ENCODE data around the gene KCTD2.
"Not testable (repeated sequence)": the region's sequence is repeated elsewhere in the genome, so short reads cannot be mapped to it uniquely, and the experiment has no call there.

KCTD2 gene

DNA sequence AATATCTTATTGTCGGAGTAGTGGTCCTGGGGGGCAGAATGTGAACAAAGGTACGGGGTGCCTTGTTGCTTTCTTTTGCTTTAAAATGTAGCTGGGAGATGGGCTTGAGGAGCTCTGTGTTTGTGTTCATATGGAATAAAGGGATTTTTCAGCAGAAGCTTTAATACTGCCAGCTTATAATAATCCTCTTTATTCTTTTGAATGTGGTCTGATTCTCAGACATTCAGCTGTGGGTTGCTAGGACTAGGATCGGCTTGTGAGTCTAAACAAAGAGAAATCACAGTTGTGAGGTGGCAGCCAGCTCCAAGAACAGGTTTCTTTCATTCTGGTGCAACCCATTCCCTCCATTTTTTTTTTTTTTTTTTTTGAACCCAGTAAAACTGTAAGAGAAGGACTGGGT, 27.3 kb upstream of the KCTD2 start:
- Histone ChIP-seq H3K9ac (no peak overlapping the region), H3K4me3 (no peak overlapping the region), H3K27me3 (no peaks in the 10 kb centered on the region), H3K27ac (no peak overlapping the region), H3K4me1 (peaks cover 10% of the 10 kb centered on the region), H4K20me1 (peaks cover 10% of the 10 kb centered on the region), H3K36me3 (peaks cover 93% of the 10 kb centered on the region), H3K4me2 (no peak overlapping the region), H3K9me3 (peaks cover 30% of the 10 kb centered on the region)
- no peak for TF ChIP-seq Cebpa-rat (IDR thresholded peaks at IDR 0.05)

DNA sequence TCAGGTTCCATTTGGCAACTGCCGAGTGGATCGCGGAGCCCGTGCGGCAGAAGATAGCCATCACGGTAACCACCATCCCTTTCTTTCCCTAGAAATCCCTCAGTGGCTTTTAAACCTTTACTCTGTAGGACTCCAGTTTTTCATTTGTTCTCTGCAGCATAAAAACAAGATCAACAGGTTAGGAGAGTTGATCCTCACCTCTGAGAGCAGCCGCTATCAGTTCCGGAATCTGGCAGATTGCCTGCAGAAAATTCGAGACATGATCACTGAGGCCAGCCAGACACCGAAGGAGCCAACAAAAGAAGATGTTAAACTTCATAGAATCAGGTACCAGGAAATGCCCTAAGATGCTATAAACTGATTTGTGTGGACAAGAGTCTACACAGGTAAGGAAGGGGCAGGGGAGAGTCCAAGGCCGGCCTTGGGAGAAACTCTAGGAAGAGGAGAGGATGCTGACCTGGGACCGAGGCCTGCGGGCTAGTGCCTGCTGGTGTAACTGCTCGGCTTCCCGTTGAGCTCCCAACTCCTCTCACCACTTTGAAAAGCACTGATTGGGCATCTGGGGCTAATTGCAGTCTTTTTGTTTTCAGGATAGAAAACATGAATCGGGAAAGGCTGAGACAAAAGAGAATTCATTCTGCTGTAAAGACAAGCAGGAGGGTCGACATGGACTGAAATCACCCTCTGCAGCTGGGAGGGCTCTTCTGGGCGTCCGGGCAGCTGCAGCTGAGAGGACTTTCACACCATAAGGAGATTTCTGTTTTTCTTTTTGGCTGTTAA, 26.5 kb upstream of the KCTD2 start:
- H3K27ac ChIP-seq, result no peak overlapping the region
- no peak overlapping the region for H3K4me3 ChIP-seq
- H3K36me3 ChIP-seq, result peaks cover 86% of the 10 kb centered on the region
- TF ChIP-seq Cebpa-rat (IDR thresholded peaks at IDR 0.05), result no peak
- H3K4me1 ChIP-seq, result peaks cover 18% of the 10 kb centered on the region
- no peak overlapping the region for H3K4me2 ChIP-seq
- H3K9ac ChIP-seq, result no peak overlapping the region
- peaks cover 35% of the 10 kb centered on the region for H3K9me3 ChIP-seq
- H3K27me3 ChIP-seq, result no peaks in the 10 kb centered on the region
- peaks cover 10% of the 10 kb centered on the region for H4K20me1 ChIP-seq

- Histone ChIP-seq H3K4me2 (peak overlapping the region; percentile 78), H4K20me1 (no peaks in the 10 kb centered on the region), H3K4me1 (peaks cover 26% of the 10 kb centered on the region), H3K36me3 (peaks cover 46% of the 10 kb centered on the region), H3K27ac (no peak overlapping the region), H3K4me3 (peak overlapping the region; percentile 42; the same call in 1 of the 2 replicates), H3K27me3 (no peaks in the 10 kb centered on the region), H3K9me3 (peaks cover 75% of the 10 kb centered on the region), H3K9ac (no peak overlapping the region)
- no peak for TF ChIP-seq Cebpa-rat (IDR thresholded peaks at IDR 0.05)
These were observed 22.2 kb upstream of the KCTD2 start for GRCh38 chr17:75024686-75025397.

GRCh38 chr17:75025398-75025734, 21.7 kb upstream of the KCTD2 start:
- H3K9ac ChIP-seq, H4K20me1 ChIP-seq, H3K27ac ChIP-seq, H3K27me3 ChIP-seq: not testable (repeated sequence)
- Histone ChIP-seq H3K36me3 (peaks cover 41% of the 10 kb centered on the region), H3K4me3 (peak overlapping the region; percentile 42; the same call in 1 of the 2 replicates), H3K4me2 (peak overlapping the region; percentile 78), H3K9me3 (peaks cover 80% of the 10 kb centered on the region), H3K4me1 (peaks cover 26% of the 10 kb centered on the region)

- not testable (repeated sequence) for H4K20me1 ChIP-seq, H3K27me3 ChIP-seq, H3K4me2 ChIP-seq, H3K9ac ChIP-seq, H3K27ac ChIP-seq, H3K4me3 ChIP-seq
- peaks cover 26% of the 10 kb centered on the region for H3K4me1 ChIP-seq
- peaks cover 91% of the 10 kb centered on the region for H3K9me3 ChIP-seq
- H3K36me3 ChIP-seq, result peaks cover 28% of the 10 kb centered on the region
These were observed 20.4 kb upstream of the KCTD2 start for GRCh38 chr17:75026650-75027049.

- H3K36me3 ChIP-seq, result no peaks in the 10 kb centered on the region
- TF ChIP-seq Cebpa-rat (IDR thresholded peaks at IDR 0.05), result no peak
- peaks cover 57% of the 10 kb centered on the region for H3K9me3 ChIP-seq
- no peaks in the 10 kb centered on the region for H4K20me1 ChIP-seq
- peaks cover 33% of the 10 kb centered on the region for H3K27me3 ChIP-seq
- no peak overlapping the region for H3K4me3 ChIP-seq
- H3K9ac ChIP-seq, result no peak overlapping the region
- H3K4me2 ChIP-seq, result no peak overlapping the region
- H3K4me1 ChIP-seq, result peaks cover 41% of the 10 kb centered on the region
- no peak overlapping the region for H3K27ac ChIP-seq
These were observed 16.9 kb upstream of the KCTD2 start for GRCh38 chr17:75030161-75030560.

DNA sequence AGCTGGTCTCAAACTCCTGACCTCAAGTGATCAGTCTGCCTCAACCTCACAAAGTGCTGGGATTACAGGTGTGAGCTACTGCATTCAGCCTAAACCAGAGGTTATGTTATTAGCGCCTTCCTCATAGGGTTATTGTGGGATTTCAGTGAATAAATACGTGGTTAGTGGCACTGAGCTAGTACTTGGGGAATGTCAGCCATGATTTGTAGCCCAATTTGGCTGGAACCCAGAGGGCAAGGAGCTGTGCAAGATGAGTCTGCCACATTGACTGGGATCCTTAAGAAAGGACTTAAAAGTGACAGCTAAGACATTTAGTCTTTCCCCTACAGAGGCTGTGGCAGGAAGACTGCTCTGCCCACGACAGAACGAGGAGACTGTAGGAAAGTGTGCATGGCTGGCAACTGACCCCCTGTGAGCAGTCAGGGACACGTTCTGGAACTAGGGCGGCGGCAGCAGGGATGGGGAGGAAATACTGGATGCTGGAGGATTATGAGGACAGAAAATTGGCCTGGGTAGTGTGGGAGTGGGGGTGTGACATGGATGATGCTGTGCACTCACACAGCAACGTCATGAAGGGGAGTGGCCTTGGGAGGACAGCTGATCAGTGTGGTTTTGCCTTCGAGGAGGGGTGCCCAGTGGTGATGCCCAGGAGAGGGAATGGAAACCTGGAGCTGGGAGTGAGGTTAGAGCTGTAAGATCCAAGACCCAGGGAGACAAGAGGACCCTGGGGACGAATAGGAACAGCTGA, 14.9 kb upstream of the KCTD2 start:
- H3K4me2 ChIP-seq, result 0 out of 2 replicates have a peak overlapping the region, but pooled peaks have one; percentile 32
- peaks cover 6% of the 10 kb centered on the region for H3K36me3 ChIP-seq
- H3K4me3 ChIP-seq, result no peak overlapping the region
- no peak overlapping the region for H3K27ac ChIP-seq
- no peaks in the 10 kb centered on the region for H4K20me1 ChIP-seq
- peaks cover 43% of the 10 kb centered on the region for H3K9me3 ChIP-seq
- H3K4me1 ChIP-seq, result peaks cover 39% of the 10 kb centered on the region
- TF ChIP-seq Cebpa-rat (IDR thresholded peaks at IDR 0.05), result no peak
- H3K27me3 ChIP-seq, result peaks cover 39% of the 10 kb centered on the region
- H3K9ac ChIP-seq, result no peak overlapping the region

GRCh38 chr17:75032720-75033280, 14.2 kb upstream of the KCTD2 start:
- no peak for TF ChIP-seq Cebpa-rat (IDR thresholded peaks at IDR 0.05)
- H3K4me3 ChIP-seq, result peak overlapping the region; percentile 75
- H3K36me3 ChIP-seq, result peaks cover 7% of the 10 kb centered on the region
- H4K20me1 ChIP-seq, result no peaks in the 10 kb centered on the region
- no peak overlapping the region for H3K27ac ChIP-seq
- no peak overlapping the region for H3K9ac ChIP-seq
- peaks cover 37% of the 10 kb centered on the region for H3K9me3 ChIP-seq
- H3K4me1 ChIP-seq, result peaks cover 39% of the 10 kb centered on the region
- peak overlapping the region; percentile 79 for H3K4me2 ChIP-seq
- H3K27me3 ChIP-seq, result peaks cover 39% of the 10 kb centered on the region

GRCh38 chr17:75033346-75034235, 13.4 kb upstream of the KCTD2 start:
- peak overlapping the region; percentile 79 for H3K4me2 ChIP-seq
- peaks cover 39% of the 10 kb centered on the region for H3K4me1 ChIP-seq
- peaks cover 14% of the 10 kb centered on the region for H3K36me3 ChIP-seq
- peaks cover 39% of the 10 kb centered on the region for H3K27me3 ChIP-seq
- peak overlapping the region; percentile 87 for H3K27ac ChIP-seq
- H3K9me3 ChIP-seq, result peaks cover 29% of the 10 kb centered on the region
- H4K20me1 ChIP-seq, result no peaks in the 10 kb centered on the region
- H3K9ac ChIP-seq, result peak overlapping the region; percentile 89
- peak overlapping the region; percentile 75 for H3K4me3 ChIP-seq
- no peak for TF ChIP-seq Cebpa-rat (IDR thresholded peaks at IDR 0.05)
